Measurements from ENCODE around the gene SUFU.
A peak's percentile ranks its signal among the peaks of the same experiment; 100 is the strongest.

Gene SUFU

GRCh38 chr10:102553771-102554170 lies 50.0 kb downstream of the SUFU start:
- no peak for DNase-seq

GRCh38 chr10:102554531-102554930 lies 50.8 kb downstream of the SUFU start:
- DNase-seq, result peak in 1 of 5 experiments; percentile 13

DNA sequence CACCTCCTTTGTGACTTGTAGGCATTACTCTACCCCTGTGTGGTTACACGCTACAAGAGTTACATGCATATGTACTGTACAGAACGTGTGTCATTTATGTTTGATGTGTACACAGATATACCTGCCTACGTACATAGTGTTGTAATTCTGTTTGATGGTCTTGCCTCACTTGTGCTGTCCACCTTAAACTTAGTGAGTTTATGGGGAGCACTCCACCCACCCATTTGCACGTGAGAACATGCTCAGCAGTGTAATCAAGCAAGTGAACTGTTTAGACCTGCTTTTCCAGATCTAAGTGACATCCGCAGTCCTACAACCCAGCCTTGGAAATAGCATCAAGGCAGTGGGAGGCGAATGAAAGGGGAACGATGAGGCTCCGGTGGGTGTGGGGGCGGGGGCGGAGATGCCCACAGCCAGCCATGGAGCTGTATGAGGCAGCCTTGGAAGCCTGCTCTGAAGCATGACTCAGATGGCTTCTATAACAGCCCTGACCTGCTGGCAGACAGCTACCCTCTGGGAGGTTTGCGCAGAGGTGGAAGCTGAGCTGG lies 52.1 kb downstream of the SUFU start:
- no peak for DNase-seq

GRCh38 chr10:102557569-102557968 lies 53.8 kb downstream of the SUFU start:
- DNase-seq, result no peak

- no peak for DNase-seq
Measured at GRCh38 chr10:102559764-102560163, 56.0 kb downstream of the SUFU start.

DNA sequence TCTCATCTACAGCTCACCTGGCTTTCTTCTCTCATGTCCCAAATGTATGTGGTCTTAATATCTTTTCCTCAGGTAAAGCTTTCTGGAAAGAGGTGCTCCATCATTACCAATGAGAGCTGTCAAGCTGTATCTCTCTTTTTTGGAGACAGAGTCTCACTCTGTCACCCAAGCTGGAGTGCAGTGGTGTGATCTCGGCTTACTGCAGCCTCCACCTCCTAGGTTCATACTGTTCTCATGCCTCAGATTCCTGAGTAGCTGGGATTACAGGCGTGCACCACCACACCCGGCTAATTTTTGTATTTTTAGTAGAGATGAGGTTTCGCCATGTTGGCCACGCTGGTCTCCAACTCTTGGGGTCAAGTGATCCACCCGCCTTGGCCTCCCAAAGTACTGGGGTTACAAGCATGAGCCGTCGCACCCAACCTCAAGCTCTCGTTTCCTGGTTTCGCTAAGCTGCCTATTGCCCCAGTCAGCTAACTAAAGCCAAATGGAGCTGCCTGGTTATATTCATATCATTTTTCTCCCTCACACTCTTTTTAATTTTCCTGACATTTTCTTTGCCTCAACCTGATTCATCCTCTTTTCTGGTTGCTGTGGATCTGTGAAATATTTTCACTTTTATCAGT lies 60.5 kb downstream of the SUFU start:
- no peak for DNase-seq

DNA sequence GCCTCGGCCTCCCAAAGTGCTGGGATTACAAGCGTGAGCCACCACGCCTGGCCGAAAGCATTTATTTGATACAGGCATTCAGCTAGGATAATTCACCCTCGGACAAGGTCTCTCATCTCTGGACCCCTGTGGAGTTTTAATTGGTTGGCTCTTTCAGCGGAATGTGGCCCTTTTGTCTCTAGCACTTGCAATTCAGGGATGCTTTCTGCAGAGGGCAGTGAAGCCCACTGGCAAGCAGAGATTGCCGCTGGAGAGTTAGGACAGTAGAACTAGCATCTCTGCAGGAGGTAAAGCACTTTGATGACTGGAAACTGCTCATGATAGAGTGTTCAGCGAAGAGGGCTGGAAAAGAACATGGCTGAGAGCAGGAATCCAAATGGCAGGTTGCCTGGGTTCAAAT lies 62.0 kb downstream of the SUFU start:
- DNase-seq, result no peak

GRCh38 chr10:102578782-102579181 lies 75.0 kb downstream of the SUFU start:
- no peak for DNase-seq

- DNase-seq, result no peak
Measured at GRCh38 chr10:102579328-102579727, 75.6 kb downstream of the SUFU start.

DNA sequence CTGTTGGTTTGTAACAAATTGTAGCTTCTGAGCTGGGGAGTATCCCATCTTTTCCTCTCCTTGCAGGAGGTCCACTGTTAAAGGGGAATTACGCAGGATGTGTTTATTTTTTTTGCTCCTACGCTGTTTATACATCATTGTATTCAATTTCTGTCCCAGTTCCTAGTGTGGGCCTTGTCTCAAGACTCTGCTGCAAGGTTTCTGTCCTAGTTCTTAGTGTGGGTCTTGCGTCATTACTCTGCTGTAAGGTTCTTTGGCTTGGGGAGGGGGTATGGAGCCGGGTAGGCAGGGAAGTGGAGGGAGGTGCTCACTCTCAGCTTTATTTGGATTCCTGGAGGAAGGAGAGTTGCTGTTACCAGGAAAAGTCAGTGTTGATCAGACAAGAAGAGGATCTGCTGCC lies 76.5 kb downstream of the SUFU start:
- DNase-seq, result no peak

GRCh38 chr10:102581401-102581800 lies 77.6 kb downstream of the SUFU start:
- no peak for DNase-seq

DNA sequence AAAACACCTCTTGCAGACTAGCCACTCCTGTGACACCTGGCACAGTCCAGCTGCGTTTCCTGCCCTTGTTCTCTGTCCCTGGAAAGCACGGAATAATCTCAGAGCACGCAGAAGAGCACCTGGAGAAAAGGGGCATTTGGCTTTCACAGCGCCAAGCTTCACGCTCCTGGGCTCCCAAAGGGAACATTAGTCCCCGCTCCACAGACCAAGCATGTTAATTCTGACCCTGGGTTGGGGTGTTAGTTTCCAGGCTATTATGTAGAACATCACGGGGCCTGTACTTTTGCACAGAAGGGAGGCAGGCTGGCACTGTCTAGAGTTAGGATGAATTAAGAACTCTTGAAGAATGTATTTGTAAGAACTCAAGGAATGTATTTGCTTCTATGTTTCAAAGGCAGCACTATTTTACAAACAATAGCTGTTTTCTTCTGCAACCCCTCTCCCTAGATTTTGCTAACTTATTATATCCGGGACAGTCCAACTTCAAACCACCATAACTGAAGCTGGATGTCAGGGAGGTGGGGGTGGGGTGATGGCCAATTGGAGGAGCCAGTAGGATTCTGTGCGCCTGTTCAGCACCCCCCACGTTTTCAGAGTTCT lies 78.3 kb downstream of the SUFU start:
- DNase-seq, result no peak

- peak; percentile 36 to 82 (median 70) for DNase-seq
Measured at GRCh38 chr10:102583435-102584417, 80.0 kb downstream of the SUFU start.

DNA sequence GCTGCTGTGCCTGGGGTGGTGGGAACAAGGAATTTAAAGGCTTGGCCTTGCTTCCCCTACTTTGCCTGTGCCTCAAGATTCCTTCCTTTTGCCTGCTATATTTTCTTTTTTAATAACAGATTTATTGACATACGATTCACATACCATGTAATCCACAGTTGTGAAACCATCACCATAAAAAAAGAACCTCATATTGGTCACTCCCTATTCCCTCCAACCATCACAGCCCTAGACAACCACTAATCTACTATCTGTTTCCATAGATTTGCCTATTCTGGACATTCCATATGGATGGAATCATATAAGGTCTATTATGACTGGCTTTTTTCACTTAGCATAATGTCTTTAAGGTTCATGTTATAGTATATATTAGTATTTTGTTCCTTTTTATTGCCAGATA lies 81.3 kb downstream of the SUFU start:
- no peak for DNase-seq

- no peak for DNase-seq
Measured at GRCh38 chr10:102586858-102587257, 83.1 kb downstream of the SUFU start.

DNA sequence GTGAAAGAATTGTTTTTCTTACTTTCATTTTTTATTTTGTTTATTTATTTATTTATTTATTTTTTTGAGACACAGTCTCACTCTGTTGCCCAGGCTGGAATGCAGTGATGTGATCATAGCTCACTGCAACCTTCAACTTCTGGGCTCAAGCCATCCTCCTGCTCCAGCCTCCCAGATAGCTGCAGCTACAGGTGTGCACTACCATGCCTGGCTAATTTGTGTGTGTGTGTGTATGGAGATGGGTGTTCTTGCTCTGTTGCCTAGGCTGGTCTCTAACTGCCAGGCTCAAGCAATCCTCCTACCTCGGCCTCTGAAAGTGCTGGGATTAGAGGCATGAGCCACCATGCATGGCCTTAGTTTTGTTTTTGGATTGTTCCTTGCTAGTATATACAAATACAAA lies 85.1 kb downstream of the SUFU start:
- no peak for DNase-seq

- DNase-seq, result no peak
Measured at GRCh38 chr10:102593074-102593803, 89.5 kb downstream of the SUFU start.

GRCh38 chr10:102593804-102594079 lies 90.0 kb downstream of the SUFU start:
- no peak for DNase-seq

GRCh38 chr10:102595293-102595692 lies 91.5 kb downstream of the SUFU start:
- DNase-seq, result no peak

DNA sequence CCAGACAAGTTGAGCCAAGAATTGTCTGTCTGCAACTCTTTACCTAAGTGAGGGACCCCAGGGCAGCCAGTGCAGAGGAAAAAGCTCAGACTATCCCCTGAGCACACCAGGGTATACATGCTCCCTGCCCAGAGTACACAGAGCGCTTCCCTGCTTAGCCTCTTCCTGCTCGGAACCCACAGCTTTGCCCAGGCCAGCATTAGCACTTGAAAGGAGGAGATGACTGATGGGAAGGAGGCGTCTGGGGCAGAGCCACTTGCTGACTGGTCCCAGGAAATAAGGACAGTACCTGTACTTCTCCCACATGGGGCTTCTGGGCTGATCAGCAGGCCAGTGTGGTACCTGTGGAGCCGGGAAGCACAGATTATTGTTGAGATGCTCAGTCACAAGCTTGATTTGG lies 92.1 kb downstream of the SUFU start:
- DNase-seq, result no peak

GRCh38 chr10:102596506-102596971 lies 92.8 kb downstream of the SUFU start:
- peak in 1 of 5 experiments; percentile 24 for DNase-seq

DNA sequence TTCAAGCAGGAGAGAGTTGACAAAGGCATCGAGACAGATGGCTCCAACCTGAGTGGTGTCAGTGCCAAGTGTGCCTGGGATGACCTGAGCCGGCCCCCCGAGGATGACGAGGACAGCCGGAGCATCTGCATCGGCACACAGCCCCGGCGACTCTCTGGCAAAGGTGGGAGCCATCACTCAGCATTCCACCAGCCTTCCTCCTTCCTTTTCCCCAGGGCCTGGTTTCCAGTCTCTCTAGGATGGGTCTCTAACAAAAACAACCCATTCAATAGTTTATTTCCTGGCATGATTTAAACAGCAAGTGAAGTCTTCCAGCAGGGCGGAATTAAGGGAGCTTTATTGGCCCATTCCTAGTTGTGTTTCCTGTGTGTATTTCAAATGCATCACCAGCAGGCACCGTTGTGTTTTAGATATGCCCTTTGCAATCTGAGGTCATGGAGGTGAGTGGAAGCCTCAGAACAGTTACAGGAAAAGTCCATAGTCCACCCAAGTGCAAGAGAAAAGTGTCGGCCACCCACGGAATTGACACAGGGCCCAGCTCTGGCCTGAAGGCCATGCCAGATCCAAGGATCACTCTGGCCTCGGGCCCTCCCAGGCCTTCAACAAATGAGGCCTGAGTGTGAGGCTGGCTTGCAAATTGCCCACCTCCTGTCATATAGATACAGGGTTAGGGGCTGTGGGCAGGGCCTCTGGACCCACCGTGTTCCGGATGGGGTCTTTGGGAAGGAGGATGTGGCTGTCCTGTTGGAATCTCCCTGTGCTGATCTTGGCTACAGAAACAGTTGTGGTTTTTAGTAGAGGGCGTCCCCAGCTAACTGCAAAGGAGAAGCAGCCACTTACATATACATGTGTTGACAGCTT lies 93.6 kb downstream of the SUFU start:
- no peak for DNase-seq

Measured in T-helper 2 cell (primary cell).